Fibroblast of lung (primary cell): Measurements from ENCODE around the gene CLIC4. TPM values are rescaled to one million over a fixed set of nuclear protein-coding genes. Genes with fewer than 3 reads are reported as not detected.
"Not testable (repeated sequence)": the region's sequence is repeated elsewhere in the genome, so short reads cannot be mapped to it uniquely, and the experiment has no call there.

ENCODE experiments used
- DNase-seq, 2 donors: peaks; one replicate each; pipeline versions ENCODE4 v3.0.0 to v3.0.0-alpha.2; 2010; ENCODE audit warnings: low read depth in 2 of 2
- H2AFZ ChIP-seq: 2 replicates; pipeline ENCODE4 v1.5.1; 2012; ENCODE audit warnings: low read length, control low read depth, inconsistent platforms
- H3K27ac ChIP-seq: 2 replicates; pipeline ENCODE4 v1.5.1; 2011; ENCODE audit warnings: low read length, control low read depth; ENCODE audit not compliant: insufficient read depth
- H3K27me3 ChIP-seq: 2 replicates; pipeline ENCODE4 v1.5.1; 2011; ENCODE audit warnings: mild to moderate bottlenecking, low read length; ENCODE audit not compliant: control insufficient read depth, insufficient read depth
- H3K36me3 ChIP-seq: 2 replicates; pipeline ENCODE4 v1.5.1; 2011; ENCODE audit warnings: low read length; ENCODE audit not compliant: control insufficient read depth, insufficient read depth
- H3K4me1 ChIP-seq: 2 replicates; pipeline ENCODE4 v1.5.1; 2011; ENCODE audit warnings: low read length; ENCODE audit not compliant: control insufficient read depth, insufficient read depth; ENCODE audit errors: extremely low read depth
- H3K4me2 ChIP-seq: 2 replicates; pipeline ENCODE4 v1.5.1; 2011; ENCODE audit warnings: low read length, control low read depth; ENCODE audit not compliant: insufficient read depth; ENCODE audit errors: extremely low read depth
- H3K4me3 ChIP-seq, 4 experiments: fragments of 200-600 bp in 1 of 4; sonication (generic) in 1 of 4; replicated peaks in 1 of 4; 2 replicates each; pipeline ENCODE4 v1.5.1; 2011 to 2016; ENCODE audit warnings: low read length in 4 of 4, low read depth in 3 of 4, mild to moderate bottlenecking in 3 of 4, control low read depth in 2 of 4, inconsistent platforms in 1 of 4, mixed read lengths in 1 of 4; ENCODE audit not compliant: insufficient read depth in 1 of 4; ENCODE audit errors: control extremely low read depth in 1 of 4
- H3K79me2 ChIP-seq: 2 replicates; pipeline ENCODE4 v1.5.1; 2012; ENCODE audit warnings: mild to moderate bottlenecking, low read length, inconsistent platforms; ENCODE audit not compliant: control insufficient read depth, insufficient read depth
- H3K9ac ChIP-seq: 2 replicates; pipeline ENCODE4 v1.5.1; 2011; ENCODE audit warnings: mild to moderate bottlenecking, low read length, control low read depth; ENCODE audit not compliant: insufficient read depth
- H3K9me3 ChIP-seq: 2 replicates; pipeline ENCODE4 v1.5.1; 2012; ENCODE audit warnings: low read depth, low read length; ENCODE audit not compliant: control insufficient read depth, insufficient read depth
- H4K20me1 ChIP-seq: 2 replicates; pipeline ENCODE4 v1.5.1; 2011; ENCODE audit warnings: low read length; ENCODE audit not compliant: control insufficient read depth, insufficient read depth; ENCODE audit errors: extremely low read depth
- CTCF ChIP-seq, 2 donors: IDR thresholded peaks in 1 of 2; conservative IDR thresholded peaks in 1 of 2; 1 replicate in 1 of 2; 2 replicates in 1 of 2; pipeline ENCODE4 v1.5.1; 2011 to 2012; ENCODE audit warnings: low read length in 2 of 2, control low read depth in 1 of 2, inconsistent platforms in 1 of 2, low read depth in 1 of 2, mild to moderate bottlenecking in 1 of 2
- EZH2 ChIP-seq: IDR thresholded peaks from 2 replicates; pipeline ENCODE4 v1.5.1; 2012; ENCODE audit warnings: low read length, control low read depth, mild to moderate bottlenecking; ENCODE audit errors: missing control alignments
- polyA plus RNA-seq, 2 donors: library from polyadenylated mRNA; depleted of rRNA in 1 of 2; stranded (reverse) in 1 of 2; unstranded in 1 of 2; fragments of >200 nt; gene quantifications; 2 replicates each; pipeline ENCODE4 v1.2.1, GENCODE V29; 2011 to 2012; ENCODE audit warnings: missing spikeins in 1 of 2
- total RNA-seq: library from RNA; depleted of rRNA; stranded (reverse); fragments of >200 nt; gene quantifications from 2 replicates; pipeline ENCODE4 v1.2.1, GENCODE V29; 2014

Gene CLIC4
- total and polyA plus RNA-seq, 2 donors (not counting 1 experiment from before 2014, with no cell fraction given): 368 to 494 TPM

GRCh38 chr1:24796524-24796923 lies 51.3 kb downstream of the CLIC4 start:
- Histone ChIP-seq H4K20me1 (no peaks in the 10 kb centered on the region), H3K9me3 (no peaks in the 10 kb centered on the region), H3K4me3 (no peak overlapping the region), H3K4me2 (no peak overlapping the region), H3K79me2 (peaks cover 66% of the 10 kb centered on the region), H3K27ac (no peak overlapping the region), H2AFZ (no peak overlapping the region), H3K27me3 (no peaks in the 10 kb centered on the region), H3K9ac (no peak overlapping the region), H3K4me1 (peaks cover 8% of the 10 kb centered on the region), H3K36me3 (peaks cover 3% of the 10 kb centered on the region)
- no peak for DNase-seq
- no peak for TF ChIP-seq CTCF (conservative IDR thresholded peaks at IDR 0.05 in 1 of 2, IDR thresholded peaks at IDR 0.05 in 1 of 2; ENCODE audit: low read depth in 1 of 2, low read length in 2 of 2)
- TF ChIP-seq EZH2: no peak

GRCh38 chr1:24799242-24799641 lies 54.0 kb downstream of the CLIC4 start:
- peaks cover 69% of the 10 kb centered on the region for H3K79me2 ChIP-seq
- H3K9ac ChIP-seq, H3K4me3 ChIP-seq, H4K20me1 ChIP-seq, H3K27ac ChIP-seq, H3K36me3 ChIP-seq, H3K4me1 ChIP-seq, DNase-seq, H3K4me2 ChIP-seq, H3K9me3 ChIP-seq, H3K27me3 ChIP-seq, H2AFZ ChIP-seq: not testable (repeated sequence)

- no peaks in the 10 kb centered on the region for H4K20me1 ChIP-seq
- no peaks in the 10 kb centered on the region for H3K9me3 ChIP-seq
- H3K27me3 ChIP-seq: no peaks in the 10 kb centered on the region
- H3K36me3 ChIP-seq: peaks cover 3% of the 10 kb centered on the region
- TF ChIP-seq EZH2: no peak
- TF ChIP-seq CTCF (conservative IDR thresholded peaks at IDR 0.05 in 1 of 2, IDR thresholded peaks at IDR 0.05 in 1 of 2; ENCODE audit: low read depth in 1 of 2, low read length in 2 of 2): no peak
- no peak overlapping the region for H3K4me3 ChIP-seq
- H3K4me1 ChIP-seq: peaks cover 2% of the 10 kb centered on the region
- H3K79me2 ChIP-seq: peaks cover 59% of the 10 kb centered on the region
- no peak overlapping the region for H3K27ac ChIP-seq
- H2AFZ ChIP-seq: no peak overlapping the region
- no peak overlapping the region for H3K9ac ChIP-seq
- H3K4me2 ChIP-seq: no peak overlapping the region
- no peak for DNase-seq
These were observed 55.9 kb downstream of the CLIC4 start for GRCh38 chr1:24801176-24801575.
